ENCODE data around the gene TMPRSS2.
A peak's percentile ranks its signal among the peaks of the same experiment; 100 is the strongest.

TMPRSS2 gene

GRCh38 chr21:41497008-41497407 is 10.9 kb downstream of the TMPRSS2 start:
- no peaks in the 10 kb centered on the region for H3K79me2 ChIP-seq
- peak overlapping the region; percentile 37 for H3K4me2 ChIP-seq (ENCODE audit: low read length)
- no peak for TF ChIP-seq CTCF (IDR thresholded peaks at IDR 0.05)
- H2AFZ ChIP-seq: no peak overlapping the region
- no peaks in the 10 kb centered on the region for H3K36me3 ChIP-seq (ENCODE audit: control insufficient read depth, insufficient read depth, low read length)
- H3K27ac ChIP-seq: no peak overlapping the region
- no peaks in the 10 kb centered on the region for H3K27me3 ChIP-seq (ENCODE audit: control insufficient read depth, insufficient read depth, low read length)
- H3K9ac ChIP-seq: no peak overlapping the region
- no peaks in the 10 kb centered on the region for H3K4me1 ChIP-seq
- H3K9me3 ChIP-seq (ENCODE audit: control insufficient read depth, low read length): no peaks in the 10 kb centered on the region
- H3K4me3 ChIP-seq (ENCODE audit: low read depth, low read length): no peak overlapping the region

- H3K4me1 ChIP-seq: no peaks in the 10 kb centered on the region
- no peaks in the 10 kb centered on the region for H3K9me3 ChIP-seq (ENCODE audit: control insufficient read depth, low read length)
- H3K27ac ChIP-seq: no peak overlapping the region
- H3K4me3 ChIP-seq (ENCODE audit: low read depth, low read length): no peak overlapping the region
- H2AFZ ChIP-seq: no peak overlapping the region
- H3K4me2 ChIP-seq (ENCODE audit: low read length): no peak overlapping the region
- TF ChIP-seq CTCF (IDR thresholded peaks at IDR 0.05): no peak
- no peaks in the 10 kb centered on the region for H3K27me3 ChIP-seq (ENCODE audit: control insufficient read depth, insufficient read depth, low read length)
- H3K9ac ChIP-seq: no peak overlapping the region
- no peaks in the 10 kb centered on the region for H3K36me3 ChIP-seq (ENCODE audit: control insufficient read depth, insufficient read depth, low read length)
- no peaks in the 10 kb centered on the region for H3K79me2 ChIP-seq
These were observed 13.7 kb downstream of the TMPRSS2 start for GRCh38 chr21:41494242-41494641.

- no peaks in the 10 kb centered on the region for H3K79me2 ChIP-seq
- no peak for TF ChIP-seq CTCF (IDR thresholded peaks at IDR 0.05)
- no peak overlapping the region for H3K27ac ChIP-seq
- no peak overlapping the region for H2AFZ ChIP-seq
- H3K9ac ChIP-seq: no peak overlapping the region
- H3K4me1 ChIP-seq: no peaks in the 10 kb centered on the region
- no peaks in the 10 kb centered on the region for H3K9me3 ChIP-seq (ENCODE audit: control insufficient read depth, low read length)
- H3K27me3 ChIP-seq (ENCODE audit: control insufficient read depth, insufficient read depth, low read length): no peaks in the 10 kb centered on the region
- no peak overlapping the region for H3K4me3 ChIP-seq (ENCODE audit: low read depth, low read length)
- H3K36me3 ChIP-seq (ENCODE audit: control insufficient read depth, insufficient read depth, low read length): no peaks in the 10 kb centered on the region
- no peak overlapping the region for H3K4me2 ChIP-seq (ENCODE audit: low read length)
These were observed 16.5 kb downstream of the TMPRSS2 start for GRCh38 chr21:41491412-41491811.

GRCh38 chr21:41490330-41490729 is 17.6 kb downstream of the TMPRSS2 start:
- Histone ChIP-seq H3K4me1 (no peaks in the 10 kb centered on the region), H3K79me2 (no peaks in the 10 kb centered on the region), H3K4me3 (ENCODE audit: low read depth, low read length) (no peak overlapping the region), H2AFZ (no peak overlapping the region), H3K9me3 (ENCODE audit: control insufficient read depth, low read length) (no peaks in the 10 kb centered on the region), H3K4me2 (ENCODE audit: low read length) (no peak overlapping the region), H3K27me3 (ENCODE audit: control insufficient read depth, insufficient read depth, low read length) (no peaks in the 10 kb centered on the region), H3K9ac (no peak overlapping the region), H3K27ac (no peak overlapping the region), H3K36me3 (ENCODE audit: control insufficient read depth, insufficient read depth, low read length) (no peaks in the 10 kb centered on the region)
- TF ChIP-seq CTCF (IDR thresholded peaks at IDR 0.05): no peak

DNA sequence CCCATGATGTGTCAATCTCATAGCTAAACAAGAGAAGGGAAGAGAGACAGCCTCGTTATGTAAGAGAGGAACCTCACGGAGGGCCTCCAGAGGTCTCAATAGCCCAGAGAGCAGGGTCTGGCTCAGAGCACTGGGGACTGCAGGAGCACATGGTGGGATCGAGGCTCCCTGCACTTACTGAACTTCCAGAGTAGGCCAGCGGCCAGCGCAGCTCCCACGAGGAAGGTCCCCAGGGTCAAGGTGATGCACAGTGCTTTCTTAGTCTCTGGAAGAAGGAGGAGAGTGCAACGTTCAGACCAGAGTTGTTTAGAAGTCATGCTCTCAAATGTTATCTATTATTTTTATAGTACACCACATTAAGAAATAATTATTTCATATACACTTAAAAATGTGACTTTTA is 18.6 kb downstream of the TMPRSS2 start:
- no peak overlapping the region for H3K9ac ChIP-seq
- no peaks in the 10 kb centered on the region for H3K4me1 ChIP-seq
- no peak overlapping the region for H3K27ac ChIP-seq
- no peak overlapping the region for H3K4me2 ChIP-seq (ENCODE audit: low read length)
- H3K79me2 ChIP-seq: no peaks in the 10 kb centered on the region
- no peaks in the 10 kb centered on the region for H3K36me3 ChIP-seq (ENCODE audit: control insufficient read depth, insufficient read depth, low read length)
- no peak overlapping the region for H3K4me3 ChIP-seq (ENCODE audit: low read depth, low read length)
- no peak overlapping the region for H2AFZ ChIP-seq
- no peaks in the 10 kb centered on the region for H3K27me3 ChIP-seq (ENCODE audit: control insufficient read depth, insufficient read depth, low read length)
- TF ChIP-seq CTCF (IDR thresholded peaks at IDR 0.05): no peak
- no peaks in the 10 kb centered on the region for H3K9me3 ChIP-seq (ENCODE audit: control insufficient read depth, low read length)
